HepG2 (cell line): ENCODE measurements around the gene TACC3. TPM values are rescaled to one million over a fixed set of nuclear protein-coding genes. Genes with fewer than 3 reads are reported as not detected.

Source experiments
- ARID2 ChIP-seq: sonication (generic); formaldehyde crosslinking; IDR thresholded peaks from 2 replicates; pipeline ENCODE4 v1.8.1; 2022; ENCODE audit warnings: mild to moderate bottlenecking, missing genetic modification reagents, borderline replicate concordance
- HOMEZ ChIP-seq: IDR thresholded peaks from 2 replicates; pipeline ENCODE4 v1.6.1; 2016; ENCODE audit warnings: low read depth
- LBX2 ChIP-seq: sonication (generic); formaldehyde crosslinking; IDR thresholded peaks from 2 replicates; pipeline ENCODE4 v1.5.0; 2020; ENCODE audit warnings: missing genetic modification reagents, mild to moderate bottlenecking, borderline replicate concordance
- MED8 ChIP-seq: sonication (generic); formaldehyde crosslinking; IDR thresholded peaks from 2 replicates; pipeline ENCODE4 v1.8.1; 2023; ENCODE audit warnings: mild to moderate bottlenecking, missing genetic modification reagents; ENCODE audit not compliant: insufficient replicate concordance
- PATZ1 ChIP-seq: sonication (generic); formaldehyde crosslinking; IDR thresholded peaks from 2 replicates; pipeline ENCODE4 v1.4.0; 2020; ENCODE audit warnings: missing genetic modification reagents
- SMAD3 ChIP-seq: sonication (generic); formaldehyde crosslinking; IDR thresholded peaks from 2 replicates; pipeline ENCODE4 v1.4.0; 2020; ENCODE audit warnings: missing genetic modification reagents
- STAT6 ChIP-seq: sonication (generic); formaldehyde crosslinking; IDR thresholded peaks from 2 replicates; pipeline ENCODE4 v1.4.0; 2020; ENCODE audit warnings: missing genetic modification reagents, mild to moderate bottlenecking, borderline replicate concordance
- TEF ChIP-seq: sonication (generic); formaldehyde crosslinking; IDR thresholded peaks from 2 replicates; pipeline ENCODE4 v1.5.0; 2020; ENCODE audit warnings: missing genetic modification reagents
- UBTF ChIP-seq: sonication (generic); formaldehyde crosslinking; IDR thresholded peaks from 2 replicates; pipeline ENCODE4 v1.4.0; 2020; ENCODE audit warnings: mild to moderate bottlenecking, missing genetic modification reagents
- ZNF432 ChIP-seq: sonication (generic); formaldehyde crosslinking; IDR thresholded peaks from 2 replicates; pipeline ENCODE4 v1.5.0; 2020; ENCODE audit warnings: missing genetic modification reagents, mild to moderate bottlenecking, borderline replicate concordance
- ZNF501 ChIP-seq: sonication (generic); formaldehyde crosslinking; IDR thresholded peaks from 2 replicates; pipeline ENCODE4 v1.5.1; 2020; ENCODE audit warnings: mild to moderate bottlenecking, moderate library complexity, missing genetic modification reagents
- ZNF639 ChIP-seq: conservative IDR thresholded peaks from 2 replicates; pipeline ENCODE4 v1.6.1; 2018; ENCODE audit warnings: missing genetic modification reagents
- ZNF652 ChIP-seq: IDR thresholded peaks from 2 replicates; pipeline ENCODE4 v1.6.1; 2016; ENCODE audit warnings: low read depth, borderline replicate concordance
- ZNF761 ChIP-seq: sonication (generic); formaldehyde crosslinking; conservative IDR thresholded peaks from 2 replicates; pipeline ENCODE4 v1.4.0; 2020; ENCODE audit warnings: mild to moderate bottlenecking, missing genetic modification reagents
- polyA plus RNA-seq, 8 experiments: library from polyadenylated mRNA; depleted of rRNA in 3 of 8; stranded (reverse) in 7 of 8; unstranded in 1 of 8; fragments of >200 nt; fragmentation: Illumina TruSeq in 4 of 8; extraction: Trizol in 4 of 8; gene quantifications; 2 replicates each; pipeline versions ENCODE4 v1.2.1 to v1.2.3, GENCODE V29; 2011 to 2016; ENCODE audit warnings: low read depth in 4 of 8, missing spikeins in 1 of 8, mixed read lengths in 1 of 8; ENCODE audit not compliant: insufficient read depth in 1 of 8
- total RNA-seq, 5 experiments: library from RNA; depleted of rRNA; stranded (reverse); fragments of >200 nt; fragmentation: Illumina TruSeq; extraction: Trizol; gene quantifications; 2 replicates each; pipeline ENCODE4 v1.2.3, GENCODE V29; 2016; ENCODE audit warnings: low read depth in 1 of 5

Gene TACC3
- total and polyA plus RNA-seq, 2 of the 13 experiments (the other 11 are each of a cell fraction or from before 2014, with no cell fraction given), result 20.3 to 21.2 TPM

GRCh38 chr4:1788254-1788973, 67.1 kb downstream of the TACC3 start (continued):
- TF ChIP-seq HOMEZ (CRISPR knock-in tag) (no peak), STAT6 (CRISPR knock-in tag) (no peak), ZNF432 (no peak), SMAD3 (CRISPR knock-in tag) (no peak), ZNF652 (CRISPR knock-in tag) (peak; percentile 83), UBTF (CRISPR knock-in tag) (0 out of 2 replicates have a peak, but pooled peaks have one; percentile 0), PATZ1 (CRISPR knock-in tag) (peak; percentile 69), ZNF501 (no peak), ZNF761 (CRISPR knock-in tag) (no peak), ZNF639 (CRISPR knock-in tag) (no peak), LBX2 (no peak), TEF (CRISPR knock-in tag) (no peak), MED8 (CRISPR knock-in tag) (no peak), ARID2 (no peak)
